ENCODE results near the gene HAO2. TPM values are rescaled to one million over a fixed set of nuclear protein-coding genes. Genes with fewer than 3 reads are reported as not detected.

Gene HAO2
- total RNA-seq, 1 experiment from 2014 or later = 0.13 TPM

GRCh38 chr1:119414950-119415349 is 46.4 kb downstream of the HAO2 start, which contains the start of gene HSD3B2:
HSD3B2 (plus strand) TSS chr1:119415150; CDS start chr1:119415420, 270 bp downstream.
- H3T11ph ChIP-seq (ENCODE audit: low read length) = no peak within 1 kb of the TSS
- H3K9ac ChIP-seq (ENCODE audit: extremely low read depth, insufficient read length, low read length) = no peak within 1 kb of the TSS
- H3K56ac ChIP-seq (ENCODE audit: insufficient read length, low read depth, low read length) = no peak within 1 kb of the TSS
- no peak within 1 kb of the TSS for H3K4me3 Mint-ChIP-seq
- no peak within 1 kb of the TSS for H2BK20ac ChIP-seq (ENCODE audit: low read depth, low read length, poor library complexity, severe bottlenecking)
- H3K23me2 ChIP-seq (ENCODE audit: insufficient read length, low read depth, low read length, poor library complexity, severe bottlenecking) = no peaks in the 10 kb centered on the region
- no peak within 1 kb of the TSS for H2AFZ ChIP-seq (ENCODE audit: low read length)
- H3K79me2 ChIP-seq (ENCODE audit: insufficient read depth, low read length) = no peaks in the 10 kb centered on the region
- H2BK5ac ChIP-seq (ENCODE audit: insufficient read length, low read length) = no peak within 1 kb of the TSS
- H2BK12ac ChIP-seq (ENCODE audit: insufficient read length, low read depth, low read length) = no peak within 1 kb of the TSS
- no peaks in the 10 kb centered on the region for H3K79me1 ChIP-seq (ENCODE audit: insufficient read depth, low read depth, low read length, poor library complexity, severe bottlenecking)
- no CpG with 5 or more reads among the region's 2 CpGs for WGBS (ENCODE audit: extremely low coverage, insufficient read length, low lambda C conversion rate)
- no peaks in the 10 kb centered on the region for H3K27me3 ChIP-seq (ENCODE audit: insufficient read depth, low read length)
- H3K9me3 Mint-ChIP-seq = no peaks in the 10 kb centered on the region
- H3K27ac Mint-ChIP-seq = no peak within 1 kb of the TSS; a peak in 1 of 7 replicates
- no peaks in the 10 kb centered on the region for H4K20me1 ChIP-seq (ENCODE audit: control insufficient read depth, insufficient read depth, insufficient read length)
- H4K91ac ChIP-seq (ENCODE audit: insufficient read length, low read depth, low read length) = no peak within 1 kb of the TSS
- H3K23ac ChIP-seq (ENCODE audit: insufficient read length, low read depth, low read length) = no peak within 1 kb of the TSS
- no peak within 1 kb of the TSS for H3K18ac ChIP-seq (ENCODE audit: insufficient read length, low read depth, low read length)
- H3K4ac ChIP-seq (ENCODE audit: low read depth, low read length) = no peak within 1 kb of the TSS
- no peak for DNase-seq
- no peak within 1 kb of the TSS for H3K27ac ChIP-seq (ENCODE audit: insufficient read length, low read depth, low read length)
- no peak within 1 kb of the TSS for H2BK120ac ChIP-seq (ENCODE audit: low read depth, low read length, poor library complexity, severe bottlenecking)
- no peaks in the 10 kb centered on the region for H3K9me3 ChIP-seq (ENCODE audit: control insufficient read depth, low read depth, low read length)
- no peak within 1 kb of the TSS for H2BK15ac ChIP-seq (ENCODE audit: low read depth, low read length)
- H4K8ac ChIP-seq (replicated peaks; ENCODE audit: insufficient read length, low read depth, low read length) = no peak within 1 kb of the TSS
- H3K4me1 ChIP-seq (ENCODE audit: insufficient read depth, low read length) = no peaks in the 10 kb centered on the region
- H4K5ac ChIP-seq (ENCODE audit: insufficient read length, low read depth, low read length) = no peak within 1 kb of the TSS
- no peak within 1 kb of the TSS for H2AK5ac ChIP-seq (ENCODE audit: insufficient read length, low read length)
- H3K14ac ChIP-seq (ENCODE audit: insufficient read depth, low read length) = no peak within 1 kb of the TSS
- no peak for TF ChIP-seq CTCF (conservative IDR thresholded peaks at IDR 0.05)
- no peaks in the 10 kb centered on the region for H3K4me1 Mint-ChIP-seq
- H3K27me3 Mint-ChIP-seq (ENCODE audit: low read depth) = peaks cover 3% of the 10 kb centered on the region
- H3K36me3 Mint-ChIP-seq (ENCODE audit: insufficient read depth in 1 of 3, low read depth in 3 of 3) = no peaks in the 10 kb centered on the region
- no peak within 1 kb of the TSS for H3K4me2 ChIP-seq (ENCODE audit: insufficient read depth, insufficient read length, low read length)
